Activated T-cell treated with anti-CD3 and anti-CD28 coated beads, Interleukin-2, amount 50 U/mL, for 48 hours (primary cell): ENCODE data around the gene PLD6.

Experiments used
- DNase-seq, 2 experiments: peaks; one replicate each; pipeline ENCODE4 v3.0.0-alpha.2; 2020

PLD6 gene

DNA sequence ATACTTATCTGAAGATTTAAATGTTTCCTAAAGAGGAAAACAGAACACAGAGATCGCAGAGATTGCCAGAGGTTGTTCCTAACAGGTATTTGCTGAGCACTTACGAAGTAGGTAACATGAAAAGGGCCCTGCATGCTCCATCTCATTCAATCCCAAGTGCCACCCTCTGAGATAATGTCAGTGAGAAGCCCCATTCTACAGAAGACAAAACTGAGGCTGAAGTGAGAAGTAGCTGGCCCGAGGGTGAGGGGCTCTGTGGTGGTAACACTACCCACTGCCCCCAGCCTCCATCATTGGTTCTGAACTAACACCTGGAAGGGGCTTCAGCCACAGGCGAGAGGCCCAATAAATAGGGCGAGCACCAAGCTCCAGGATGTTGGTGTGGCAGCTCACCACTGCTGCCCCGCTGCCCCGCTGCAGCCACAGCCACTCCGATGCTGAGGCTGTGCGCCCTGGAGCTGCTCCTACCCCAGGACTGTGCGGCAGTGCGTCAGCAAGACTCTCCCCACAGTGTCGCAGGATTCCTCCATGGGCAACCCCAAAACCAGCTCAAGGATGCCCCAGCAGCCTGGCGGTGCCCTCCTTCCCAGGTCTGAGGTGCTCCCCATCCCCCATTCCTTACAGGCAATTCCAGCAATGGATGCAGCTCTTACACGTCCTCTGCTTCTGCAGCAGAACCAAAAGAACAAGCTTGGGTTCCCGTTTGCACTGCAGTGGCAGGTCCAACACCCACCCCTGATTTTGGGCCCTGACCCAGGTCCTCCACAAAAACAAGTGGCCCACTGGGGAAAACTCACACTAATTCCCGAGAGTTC lies 20.5 kb upstream of the PLD6 start:
- DNase-seq, result no peak

DNA sequence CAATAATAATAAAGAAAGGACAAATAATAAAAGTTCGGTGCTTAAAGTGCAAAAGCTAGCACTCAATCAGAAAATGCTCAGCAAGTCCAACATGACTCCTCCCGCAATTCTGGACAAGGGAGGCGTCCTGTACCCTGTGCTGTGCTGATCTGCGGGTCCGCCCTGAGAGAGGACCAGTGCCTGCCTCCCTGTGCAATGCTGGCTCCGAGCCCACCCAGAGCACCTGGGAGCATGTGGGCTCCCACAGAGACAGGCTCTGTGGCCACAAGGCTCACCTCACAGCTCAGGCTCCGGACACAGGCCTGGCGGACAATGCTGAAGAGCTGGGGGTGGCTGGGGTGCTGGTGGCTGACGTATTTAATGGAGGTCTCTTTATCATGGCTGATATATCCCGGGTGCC lies 19.8 kb upstream of the PLD6 start:
- DNase-seq, result no peak

DNA sequence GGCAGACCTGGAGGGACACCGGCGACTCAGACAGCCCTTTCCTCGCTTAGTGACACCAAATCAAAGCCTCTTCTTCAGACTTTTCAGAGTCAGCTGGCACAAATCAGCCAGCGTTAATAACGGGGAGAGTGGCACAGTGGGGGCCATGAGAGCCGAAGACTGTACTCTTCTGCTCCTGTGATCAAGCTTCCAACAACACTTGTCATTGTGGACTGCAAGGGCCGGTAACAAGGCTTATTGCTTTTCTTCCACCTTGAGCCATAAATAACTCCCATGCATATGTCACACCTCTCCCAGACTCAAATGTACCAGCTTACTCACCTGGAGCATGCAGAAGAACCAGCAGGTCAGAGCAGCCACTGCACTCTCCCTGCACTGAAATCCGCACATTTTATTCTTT lies 18.0 kb upstream of the PLD6 start:
- DNase-seq, result no peak

DNA sequence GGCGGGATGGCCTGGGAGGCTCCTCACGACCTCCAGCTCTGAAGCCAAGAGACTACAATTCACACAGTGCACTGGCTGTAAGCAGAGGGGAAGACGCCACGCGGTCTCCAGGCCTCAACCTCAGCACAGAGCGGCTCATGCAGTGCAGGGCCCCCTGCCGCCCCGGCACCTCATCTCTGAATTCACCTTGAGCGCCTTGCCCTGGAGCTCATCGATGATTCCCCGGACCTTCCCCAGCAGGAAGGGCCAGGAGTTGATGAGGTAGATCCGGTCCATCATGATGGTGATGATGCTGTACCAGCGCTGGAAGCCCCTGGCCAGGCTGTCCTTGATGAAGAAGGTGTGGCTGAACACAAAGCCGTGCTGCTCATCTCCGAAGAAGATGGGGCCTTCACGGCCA lies 17.6 kb upstream of the PLD6 start:
- DNase-seq, result no peak

DNA sequence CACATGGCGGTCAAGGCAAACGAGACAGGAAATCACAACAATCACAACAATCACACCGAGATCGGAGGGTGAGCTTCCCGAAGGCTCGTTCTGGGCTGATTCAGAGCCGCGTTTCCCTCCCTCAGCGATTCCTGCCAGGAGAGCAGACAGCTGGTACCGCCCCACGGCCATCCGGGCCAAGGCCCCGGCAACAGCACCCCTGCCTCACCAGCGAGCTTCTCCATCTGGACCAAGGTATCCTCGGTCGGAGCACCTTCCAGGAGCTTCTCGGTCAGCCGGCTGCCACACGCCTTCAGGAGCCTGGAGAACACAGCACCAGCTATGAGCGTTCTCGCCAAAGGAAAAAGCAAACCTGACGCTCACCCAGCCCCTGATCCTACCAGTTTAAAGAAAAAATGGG lies 15.2 kb upstream of the PLD6 start:
- no peak for DNase-seq

DNA sequence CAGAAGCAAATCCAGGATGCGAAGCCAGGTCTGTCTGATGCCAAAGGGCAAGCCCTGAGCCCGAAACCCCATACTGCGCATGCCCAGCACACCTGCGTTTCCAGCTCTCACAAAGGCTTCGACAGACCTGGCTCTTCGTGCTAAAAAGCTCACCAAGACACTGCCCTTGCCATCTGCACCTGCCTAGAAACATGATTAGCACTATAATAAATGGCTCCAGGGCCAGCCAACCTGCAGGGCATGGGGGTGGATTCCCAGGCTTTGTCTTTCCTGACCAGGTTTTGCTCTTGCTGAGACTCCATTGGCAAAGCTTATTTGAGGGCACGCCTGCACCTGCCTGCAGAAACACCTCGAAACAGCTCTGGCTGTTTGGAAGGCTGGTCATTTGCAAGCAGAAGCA lies 14.4 kb upstream of the PLD6 start:
- no peak for DNase-seq

DNA sequence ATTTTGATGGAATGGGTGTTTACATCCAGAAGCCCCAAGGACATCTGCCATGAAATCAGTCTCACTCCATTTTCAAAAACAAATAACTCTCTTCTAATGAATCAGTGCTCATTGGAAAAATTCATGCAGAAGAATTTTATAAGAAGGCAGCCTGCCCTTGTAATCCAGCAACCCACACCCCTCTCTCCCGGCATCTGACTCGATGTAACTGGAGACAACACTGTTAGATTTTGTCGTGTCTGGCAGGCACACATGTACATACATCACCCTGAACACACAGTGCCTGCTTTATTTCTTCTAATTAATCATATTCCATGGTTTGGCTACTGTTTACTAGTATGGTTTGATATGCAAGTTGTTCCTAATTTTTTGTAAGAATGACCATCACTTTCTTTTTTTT lies 11.9 kb upstream of the PLD6 start:
- DNase-seq, result no peak

DNA sequence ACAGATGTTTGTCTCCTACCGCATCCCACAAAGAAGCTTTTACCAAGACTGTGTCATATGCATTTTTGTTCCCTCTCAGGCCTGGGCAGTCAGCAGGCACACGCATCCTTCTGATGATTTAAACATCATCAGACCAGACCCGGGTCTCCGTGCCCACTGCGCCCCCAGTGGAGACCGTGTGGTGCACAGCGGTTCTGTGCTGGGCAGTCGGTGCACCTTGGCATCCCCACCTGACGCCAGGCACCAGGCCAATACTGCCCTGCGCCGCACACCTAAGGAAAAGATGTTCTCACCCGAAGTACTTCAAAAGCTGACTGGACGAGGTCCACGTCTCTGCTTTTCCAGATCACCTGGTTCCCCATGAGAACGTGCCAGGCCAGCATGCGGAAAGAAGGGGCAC lies 10.6 kb upstream of the PLD6 start:
- no peak for DNase-seq

DNA sequence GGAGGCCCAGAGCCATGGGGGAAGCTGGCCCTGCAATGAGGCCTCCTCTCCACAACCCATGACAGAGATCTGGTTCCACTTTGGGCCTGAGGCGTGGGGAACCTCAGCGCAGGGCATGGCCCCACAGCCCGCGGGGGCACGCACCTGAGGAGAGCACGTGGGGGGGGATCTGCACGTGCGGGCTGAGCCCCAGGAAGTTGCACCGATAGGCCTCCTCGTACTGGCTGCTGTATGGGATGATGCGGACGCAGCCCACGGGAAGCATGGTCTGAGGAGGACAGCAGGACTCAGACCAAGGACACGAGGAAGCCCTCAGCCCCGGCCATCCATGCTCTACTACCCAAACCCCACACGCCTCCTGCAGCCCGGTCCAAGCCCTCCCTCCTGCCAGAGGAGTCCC lies 10.1 kb upstream of the PLD6 start:
- no peak for DNase-seq

DNA sequence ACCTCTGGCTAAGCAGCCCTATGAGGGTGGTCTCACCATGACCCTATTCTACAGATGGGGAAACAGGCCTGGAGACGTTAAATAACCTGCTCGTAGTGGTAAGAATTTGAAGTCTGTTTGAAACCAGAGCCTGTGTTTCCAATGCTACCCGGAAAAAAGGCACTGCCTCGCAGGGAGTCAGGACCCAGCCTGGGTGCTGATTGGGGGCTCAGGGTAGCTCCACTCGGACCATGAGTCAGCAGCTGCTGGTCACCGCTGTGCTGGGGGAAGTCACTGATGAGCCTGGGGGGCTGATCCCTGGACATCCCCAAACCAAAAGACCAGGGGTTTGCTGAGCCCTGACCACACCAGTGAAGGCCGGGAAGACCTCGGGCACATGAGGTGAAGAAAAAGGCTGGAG lies 9.4 kb upstream of the PLD6 start:
- no peak for DNase-seq

DNA sequence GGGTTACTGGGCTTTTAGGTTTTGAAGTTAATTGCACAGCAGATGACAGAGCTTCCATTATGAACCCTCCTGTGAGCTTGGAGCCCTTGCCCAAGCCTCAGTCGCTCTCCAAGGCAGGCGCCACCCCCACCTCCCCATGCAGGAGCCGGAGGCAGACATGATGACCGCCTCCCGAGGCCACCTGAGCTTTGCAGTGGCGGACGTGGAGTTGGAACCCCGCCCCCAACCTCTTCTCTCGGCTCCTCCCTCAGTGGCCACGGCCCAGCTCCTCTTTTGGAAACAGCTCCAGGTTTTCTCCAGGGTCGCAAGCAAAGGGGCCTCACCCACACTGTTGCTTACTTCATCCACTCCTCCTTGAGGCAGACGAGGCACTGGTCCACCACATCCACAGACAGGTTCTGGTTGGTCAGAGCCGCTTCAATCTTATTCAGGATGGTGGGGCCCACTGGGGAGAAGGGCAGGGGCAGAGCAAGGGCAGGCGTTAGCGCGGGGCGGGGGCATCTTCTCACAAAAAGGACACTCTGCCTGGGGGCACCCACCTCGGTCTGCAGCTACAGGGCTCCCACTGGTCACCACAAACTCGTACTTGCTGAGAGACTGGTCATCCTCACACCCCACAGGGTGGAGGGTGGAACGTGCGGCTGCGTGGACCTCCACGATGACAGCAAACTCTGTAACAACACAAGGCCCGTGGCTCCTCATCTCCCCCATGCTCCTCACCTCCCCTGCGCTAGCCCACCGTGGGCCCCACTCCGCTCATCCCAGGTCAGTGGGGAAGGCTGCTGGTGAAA lies 8.7 kb upstream of the PLD6 start:
- DNase-seq, result no peak

DNA sequence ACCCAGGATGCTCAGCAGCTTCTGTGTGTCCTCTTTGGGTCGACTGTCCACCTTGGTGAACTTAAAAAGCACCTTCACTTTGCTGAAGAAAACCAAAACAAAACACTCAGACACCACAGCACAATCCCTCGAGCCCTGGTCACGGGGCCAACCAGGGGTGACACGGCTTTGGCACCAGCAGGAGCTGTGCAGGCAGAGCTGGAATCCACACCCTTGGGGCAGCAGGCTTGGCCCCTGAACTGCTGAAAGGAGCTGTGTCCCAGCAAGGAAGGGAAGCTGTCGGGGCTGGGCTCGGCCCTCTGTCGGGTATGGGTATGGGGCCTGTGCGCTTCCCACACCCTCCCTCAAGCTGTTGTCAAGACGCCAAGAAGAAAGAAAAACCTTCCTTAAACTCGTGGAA lies 7.6 kb upstream of the PLD6 start:
- DNase-seq, result no peak

DNA sequence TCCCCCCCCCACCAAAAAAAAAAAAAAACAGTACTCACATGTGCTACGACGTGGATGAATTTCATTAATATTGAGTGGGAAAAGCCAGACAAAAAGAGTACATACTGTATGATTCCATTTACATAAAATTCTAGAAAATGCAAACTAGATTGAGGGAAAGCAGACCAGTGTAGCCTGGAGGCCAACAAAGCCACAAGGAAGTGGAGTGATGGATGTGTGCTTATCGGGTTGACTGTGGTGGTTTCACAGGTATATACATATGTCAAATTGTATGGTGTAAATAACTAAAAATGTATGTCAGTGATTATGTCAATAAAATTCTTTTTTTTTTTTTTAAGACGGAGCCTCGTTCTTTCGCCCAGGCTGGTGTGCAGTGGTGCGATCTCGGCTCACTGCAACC lies 1.9 kb upstream of the PLD6 start:
- DNase-seq, result no peak

DNA sequence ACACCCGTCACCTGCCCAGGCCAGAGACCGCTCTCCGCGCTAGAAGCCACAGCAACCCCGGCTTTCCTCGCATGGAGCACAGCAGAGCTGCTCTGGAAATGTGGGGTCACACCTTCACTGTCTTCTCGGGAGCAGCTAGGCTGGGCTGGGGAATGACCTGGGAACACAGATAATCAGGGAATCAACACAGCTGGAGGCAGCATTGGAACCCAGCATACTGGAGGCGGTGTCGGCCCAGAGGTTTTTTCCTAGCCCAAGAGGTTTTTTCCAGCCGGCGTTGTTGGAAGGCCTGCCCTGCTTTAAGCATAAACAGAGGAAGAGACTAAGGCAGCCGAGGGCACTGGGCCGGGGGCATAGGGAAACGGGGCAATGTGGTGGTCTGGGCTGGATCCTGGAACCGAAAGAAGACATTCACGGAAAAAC lies 791 bp upstream of the PLD6 start:
- peak in 1 of 2 experiments; percentile 22 for DNase-seq

DNA sequence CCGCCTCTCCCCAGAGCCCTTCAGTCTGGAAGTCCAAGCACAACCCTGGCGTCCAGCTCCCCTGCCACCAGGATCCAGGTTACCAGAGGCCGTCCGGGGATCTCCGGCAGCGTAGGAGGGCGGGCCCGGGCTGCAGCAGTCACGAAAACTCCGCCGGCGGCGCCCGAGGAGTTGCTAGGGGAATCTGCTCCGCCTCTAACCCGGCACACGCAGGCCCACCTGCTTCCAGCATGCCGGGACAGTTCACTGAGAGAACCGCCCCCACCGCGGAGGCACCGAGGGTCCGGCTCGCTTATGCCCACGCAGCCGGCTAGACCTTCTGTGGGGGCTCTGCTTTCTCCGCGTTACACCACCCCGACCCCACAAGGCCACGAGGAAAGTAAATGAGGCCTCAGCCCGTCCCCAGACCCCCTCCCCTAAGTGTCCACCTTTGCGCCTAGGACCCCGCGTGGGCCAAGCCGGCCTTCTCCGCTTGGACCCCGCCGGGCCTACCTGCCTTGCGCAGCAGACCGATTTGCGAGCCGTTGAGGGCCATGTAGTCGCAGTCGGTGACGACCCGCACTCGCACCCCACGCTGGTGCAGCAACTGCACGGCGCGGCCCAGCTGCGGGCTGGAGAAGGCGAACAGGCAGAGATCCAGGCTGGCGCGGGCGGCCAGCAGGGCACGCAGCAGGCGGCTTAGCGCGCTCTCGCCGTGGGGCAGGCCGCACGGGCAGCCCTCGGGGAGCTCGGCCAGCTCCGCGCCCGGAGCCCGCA lies 587 bp downstream of the PLD6 start:
- peak; percentile 72 to 81 for DNase-seq

DNA sequence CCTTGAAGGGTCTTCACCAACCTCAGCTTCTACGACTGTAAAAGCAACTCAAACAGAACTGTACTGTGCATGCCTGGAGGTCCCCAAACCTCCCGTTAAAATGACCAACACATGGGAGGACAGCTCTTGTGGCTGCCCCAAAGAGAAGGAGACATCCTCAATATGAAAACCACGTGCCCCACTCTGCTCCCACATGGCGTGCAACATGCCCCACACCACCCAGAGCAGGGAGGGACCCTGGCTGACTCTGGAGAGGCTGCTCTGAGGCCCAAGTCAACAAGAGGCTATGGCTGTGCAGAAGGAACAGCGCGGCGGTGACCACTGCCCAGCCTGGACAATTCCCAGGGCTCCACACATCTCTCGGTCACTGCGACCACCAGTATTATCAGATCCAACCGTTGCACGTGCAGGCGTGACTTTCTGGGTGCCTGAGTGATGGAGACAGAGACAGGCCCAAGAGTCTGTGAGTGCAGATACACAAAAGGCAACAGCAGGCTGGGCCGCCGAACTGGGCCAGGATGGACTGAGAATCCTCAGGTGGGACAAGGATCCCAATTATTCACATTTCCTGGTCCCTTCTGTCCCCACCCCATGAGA lies 1.4 kb downstream of the PLD6 start:
- peak in 1 of 2 experiments; percentile 30 for DNase-seq

DNA sequence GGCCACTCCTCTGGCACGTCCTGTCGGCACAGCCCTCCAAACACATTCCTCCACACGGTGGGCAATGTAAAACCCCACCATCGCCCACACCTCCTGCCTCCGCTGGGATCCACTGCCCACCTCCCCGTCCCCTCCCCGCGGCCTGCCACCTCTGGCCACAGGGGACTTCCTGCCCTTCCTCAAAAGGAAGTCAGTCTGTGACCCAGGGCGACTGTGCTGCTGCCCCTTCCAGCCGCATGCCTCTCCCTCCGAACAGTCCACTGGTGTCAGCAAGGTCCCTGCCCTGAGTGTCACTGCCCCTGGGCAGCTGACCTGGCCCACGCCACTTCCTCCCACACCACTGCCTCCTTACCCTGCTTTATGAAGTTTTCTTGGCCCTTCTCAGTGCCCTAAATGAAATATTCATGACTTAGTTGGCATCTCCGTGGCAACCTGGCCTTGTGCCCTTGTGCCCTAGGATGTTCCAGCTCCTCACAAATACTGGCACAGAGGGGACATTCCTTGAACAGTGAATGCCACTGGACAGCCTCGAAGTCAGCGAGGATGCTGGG lies 2.0 kb downstream of the PLD6 start:
- DNase-seq, result peak in 1 of 2 experiments; percentile 26

DNA sequence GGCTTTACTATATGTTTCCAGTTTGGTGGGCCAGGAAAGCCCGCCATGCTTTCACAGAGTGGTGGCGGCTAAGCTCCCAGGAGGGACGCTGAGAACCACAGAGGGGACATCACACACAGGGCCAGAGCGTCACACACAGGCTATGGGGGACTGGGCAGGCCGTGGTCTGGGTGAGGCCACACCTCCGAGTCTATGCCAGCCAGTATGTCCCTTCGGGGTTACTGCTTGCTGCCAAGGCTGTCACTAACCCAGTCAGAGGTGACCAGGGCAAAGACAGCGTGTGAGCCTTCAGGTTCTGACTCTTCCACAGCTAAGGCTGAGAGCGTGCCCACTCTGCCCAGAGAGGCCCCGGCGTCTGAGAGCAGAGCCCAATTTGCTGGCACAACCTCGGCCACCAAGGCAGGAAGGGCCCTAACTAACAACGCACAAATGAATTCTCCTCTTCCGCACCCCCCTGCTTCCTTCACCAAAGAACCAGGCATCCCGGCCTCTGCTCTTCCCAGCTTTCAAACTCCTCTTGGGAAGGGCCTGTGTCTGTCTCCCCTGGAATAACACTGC lies 2.9 kb downstream of the PLD6 start:
- DNase-seq, result no peak

DNA sequence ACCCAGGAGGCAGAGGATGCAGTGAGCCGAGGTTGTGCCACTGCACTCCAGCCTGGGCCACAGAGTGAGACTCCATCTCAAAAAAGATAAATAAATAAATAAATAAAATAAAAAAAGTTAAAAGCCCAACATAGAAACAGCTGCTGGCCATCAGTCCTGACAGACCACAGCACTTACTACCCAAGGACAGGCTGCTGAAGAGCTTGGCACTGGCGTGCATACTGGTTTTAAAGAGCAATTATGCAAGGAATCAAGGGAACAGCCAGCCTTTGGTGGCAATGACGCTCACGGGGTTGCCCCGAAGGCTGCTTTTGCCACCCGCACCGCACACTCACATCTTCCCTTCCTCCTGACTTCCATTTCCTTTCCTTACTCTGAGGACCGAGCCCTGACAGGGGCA lies 4.2 kb downstream of the PLD6 start:
- DNase-seq, result no peak

DNA sequence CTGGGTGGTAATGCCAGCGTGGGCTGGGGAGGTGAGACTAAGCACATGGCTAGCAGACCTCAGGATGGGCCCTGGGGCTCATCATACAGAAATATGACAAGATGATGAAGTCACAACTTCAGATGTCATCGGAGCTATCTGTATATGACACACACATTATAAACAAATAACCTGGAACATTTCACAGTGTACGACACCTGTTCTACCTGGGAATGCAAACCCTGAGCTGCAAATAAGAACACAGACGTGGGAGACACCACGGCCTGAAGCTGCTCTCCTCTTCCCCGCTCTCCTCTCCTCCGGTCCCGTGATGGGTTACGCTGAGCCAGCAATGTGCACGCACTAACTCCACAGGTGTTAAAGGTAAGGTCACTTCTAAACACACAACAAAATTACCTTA lies 4.9 kb downstream of the PLD6 start:
- DNase-seq, result no peak

DNA sequence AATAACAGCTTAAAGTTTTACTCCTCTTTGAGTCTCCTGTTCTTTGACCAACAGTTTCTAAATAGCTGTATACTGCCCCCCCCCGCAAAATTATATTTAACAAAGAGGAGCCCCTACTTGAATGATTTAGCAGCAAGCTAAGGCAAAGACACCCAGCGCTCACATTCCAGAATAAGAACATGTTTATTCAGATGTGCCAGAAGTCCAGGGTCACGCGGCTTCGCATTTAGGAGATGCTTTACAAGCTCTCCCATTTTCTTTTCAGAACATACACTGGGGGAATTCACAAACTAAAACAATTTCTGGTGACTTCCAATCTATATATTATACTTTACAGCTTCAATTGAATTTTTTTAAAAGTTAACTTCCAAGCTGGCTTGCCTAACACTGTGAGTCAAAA lies 5.3 kb downstream of the PLD6 start:
- no peak for DNase-seq

DNA sequence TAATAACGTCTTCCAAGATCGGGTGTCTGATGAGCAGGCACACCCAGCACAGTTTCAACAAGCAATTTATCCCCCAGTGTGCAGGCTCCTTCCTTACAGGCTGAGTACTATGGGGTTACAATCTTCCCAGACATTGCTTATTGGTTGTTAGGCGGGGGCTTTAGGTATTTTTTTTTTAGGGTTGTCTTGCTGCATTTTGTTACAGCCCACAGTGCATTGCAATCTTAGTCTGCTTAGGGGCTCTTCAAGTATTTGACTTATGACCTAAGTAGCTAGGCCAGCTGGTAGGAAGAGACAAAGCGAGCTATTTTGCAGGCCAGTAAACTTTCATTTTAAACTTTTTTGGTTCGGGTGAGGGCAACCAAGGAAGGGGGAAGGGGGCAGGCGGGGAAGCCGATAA lies 5.8 kb downstream of the PLD6 start:
- DNase-seq, result no peak

DNA sequence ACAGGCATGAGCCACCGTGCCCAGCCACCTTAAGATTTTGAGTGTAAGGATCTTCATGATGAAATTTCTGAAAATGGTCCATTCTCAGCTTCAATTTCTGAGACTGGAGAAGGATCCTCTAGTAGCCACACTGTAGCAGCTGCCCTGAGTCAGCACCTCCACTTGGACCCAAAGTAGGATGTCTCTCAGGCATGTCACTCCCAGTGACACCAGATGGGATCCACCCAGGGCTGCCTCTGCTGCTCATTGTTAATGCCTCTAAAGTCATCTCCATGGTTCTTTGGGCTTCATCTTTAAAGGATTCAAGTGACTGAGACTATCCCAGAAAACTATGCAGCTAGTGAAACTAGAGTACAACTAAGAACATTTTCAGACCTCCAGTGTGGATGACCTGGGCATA lies 7.9 kb downstream of the PLD6 start:
- DNase-seq, result no peak
